ENCODE data around the gene IL23R.
"Not testable (repeated sequence)": the region's sequence is repeated elsewhere in the genome, so short reads cannot be mapped to it uniquely, and the experiment has no call there.

Gene IL23R, protein sequence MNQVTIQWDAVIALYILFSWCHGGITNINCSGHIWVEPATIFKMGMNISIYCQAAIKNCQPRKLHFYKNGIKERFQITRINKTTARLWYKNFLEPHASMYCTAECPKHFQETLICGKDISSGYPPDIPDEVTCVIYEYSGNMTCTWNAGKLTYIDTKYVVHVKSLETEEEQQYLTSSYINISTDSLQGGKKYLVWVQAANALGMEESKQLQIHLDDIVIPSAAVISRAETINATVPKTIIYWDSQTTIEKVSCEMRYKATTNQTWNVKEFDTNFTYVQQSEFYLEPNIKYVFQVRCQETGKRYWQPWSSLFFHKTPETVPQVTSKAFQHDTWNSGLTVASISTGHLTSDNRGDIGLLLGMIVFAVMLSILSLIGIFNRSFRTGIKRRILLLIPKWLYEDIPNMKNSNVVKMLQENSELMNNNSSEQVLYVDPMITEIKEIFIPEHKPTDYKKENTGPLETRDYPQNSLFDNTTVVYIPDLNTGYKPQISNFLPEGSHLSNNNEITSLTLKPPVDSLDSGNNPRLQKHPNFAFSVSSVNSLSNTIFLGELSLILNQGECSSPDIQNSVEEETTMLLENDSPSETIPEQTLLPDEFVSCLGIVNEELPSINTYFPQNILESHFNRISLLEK

DNA sequence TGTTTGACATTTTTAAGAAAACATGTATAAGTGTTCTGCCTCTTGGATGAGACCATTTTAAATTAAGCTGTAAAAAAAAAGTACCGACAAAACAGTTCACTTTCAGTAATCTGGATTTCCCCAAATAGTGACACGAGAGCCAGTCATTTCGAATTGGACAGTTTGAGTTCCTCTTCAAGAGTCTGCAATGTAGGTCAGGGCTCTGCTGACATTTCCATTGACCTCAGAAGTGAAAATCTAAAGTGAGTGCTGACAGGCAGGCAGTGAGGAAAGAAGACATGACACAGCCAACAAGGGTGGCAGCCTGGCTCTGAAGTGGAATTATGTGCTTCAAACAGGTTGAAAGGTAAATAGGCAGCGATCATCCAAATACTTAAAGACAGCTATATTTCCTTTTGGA, at the start of gene IL23R:
IL23R (plus strand) TSS at position 259 of the 400 bp plus-strand sequence. CDS start 1,667 bp downstream, outside the sequence.
- DNase-seq (ENCODE audit: extremely low spot score, insufficient read length, low read depth) (peak; percentile 22), FAIRE-seq (peak; percentile 97)

DNA sequence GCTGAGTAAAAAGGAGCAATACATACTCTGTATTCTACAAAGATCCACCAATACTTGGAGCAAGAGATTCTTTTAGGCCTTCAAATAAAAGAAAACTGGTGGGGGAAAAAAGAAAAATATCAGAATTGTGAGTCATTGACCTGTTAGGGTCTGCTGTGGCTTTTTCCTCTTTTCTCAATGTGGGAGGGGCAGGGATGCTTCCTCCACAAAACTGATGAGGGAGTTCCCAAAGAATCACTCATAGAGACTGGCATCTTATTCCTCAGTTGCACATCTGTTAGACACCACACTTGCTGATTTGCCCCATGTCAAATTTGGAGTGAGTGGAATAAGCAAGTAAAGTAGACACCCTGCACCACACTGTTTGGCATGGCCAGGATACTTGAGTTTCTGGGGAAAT, 48.1 kb upstream of the IL23R start:
- no peak for FAIRE-seq

DNA sequence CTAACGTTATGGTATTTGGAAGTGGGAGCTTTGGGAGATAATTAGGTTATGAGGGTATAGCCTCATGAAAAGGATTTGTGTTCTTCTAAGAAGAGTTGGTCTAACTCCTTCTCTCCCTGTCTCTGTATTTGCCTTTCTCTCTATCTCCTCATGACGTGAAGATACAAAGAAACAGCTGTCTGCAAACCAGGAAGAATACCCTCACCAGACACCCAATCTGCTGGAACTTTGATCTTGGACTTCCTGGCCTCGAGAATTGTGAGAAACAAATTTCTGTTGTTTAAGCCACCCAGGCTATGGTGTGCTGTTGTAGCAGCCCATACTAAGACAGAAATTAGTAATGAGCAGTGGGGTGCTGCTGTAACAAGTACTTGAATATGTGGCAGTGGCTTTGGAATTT, 47.6 kb upstream of the IL23R start:
- DNase-seq (ENCODE audit: extremely low spot score, insufficient read length, low read depth) (no peak), FAIRE-seq (no peak)

More for the DNA sequence above, 48.1 kb upstream of the IL23R start:
- no peak for DNase-seq (ENCODE audit: extremely low spot score, insufficient read length, low read depth)

DNA sequence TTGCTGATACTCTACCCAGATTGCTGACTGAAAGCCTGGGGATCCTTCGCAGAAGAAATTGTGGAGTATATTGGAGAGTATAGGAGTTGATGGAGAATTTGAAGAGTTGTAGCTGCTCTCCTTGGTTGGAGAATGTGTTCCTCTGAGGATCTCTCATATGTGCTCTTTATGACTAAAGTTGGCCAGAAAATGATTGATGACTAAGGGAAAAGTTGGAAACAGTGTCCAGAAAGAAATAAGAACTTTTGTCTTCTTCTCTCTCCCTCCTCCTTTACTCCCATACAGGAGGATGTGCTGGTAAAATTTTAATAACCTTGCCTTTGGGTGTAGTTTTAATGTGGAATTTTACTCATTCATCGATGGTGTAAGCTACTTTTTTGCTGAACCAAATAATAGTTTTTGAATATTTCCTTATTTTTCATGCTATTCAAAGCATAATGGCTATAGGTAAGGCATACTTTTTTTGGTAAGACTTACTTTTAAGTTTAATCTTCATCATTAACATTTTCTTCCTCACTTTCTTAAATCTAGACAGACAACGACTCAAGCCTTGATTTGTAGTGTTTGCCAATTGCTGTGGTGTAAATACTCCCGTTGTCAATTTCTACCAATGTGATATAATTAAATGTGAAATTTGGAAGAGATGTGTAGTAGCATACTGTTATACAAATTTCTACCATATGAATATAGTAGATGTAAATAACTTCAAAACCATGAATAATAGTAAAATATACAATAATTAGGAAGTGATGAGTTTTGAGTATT, 45.2 kb upstream of the IL23R start:
- DNase-seq (ENCODE audit: extremely low spot score, insufficient read length, low read depth) (no peak), FAIRE-seq (no peak)

DNA sequence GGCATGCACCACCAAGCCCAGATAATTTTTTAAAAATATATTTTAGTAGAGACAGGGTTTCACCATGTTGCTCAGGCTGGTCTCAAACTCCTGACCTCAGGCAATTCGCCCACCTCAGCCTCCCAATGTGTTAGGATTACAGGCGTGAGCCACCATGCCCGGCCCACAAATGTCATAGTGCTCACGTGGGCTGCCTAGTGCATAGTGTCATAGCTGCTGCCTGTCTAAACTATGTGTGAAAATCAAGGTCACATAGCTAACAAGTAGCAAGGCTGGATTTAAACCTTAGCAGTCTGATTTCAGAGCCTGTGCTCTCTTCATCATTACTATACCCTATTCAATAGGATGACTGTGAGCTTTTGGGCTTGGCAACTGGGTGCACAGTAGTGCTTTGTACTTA, 41.8 kb upstream of the IL23R start:
- FAIRE-seq (no peak), DNase-seq (ENCODE audit: extremely low spot score, insufficient read length, low read depth) (no peak)

DNA sequence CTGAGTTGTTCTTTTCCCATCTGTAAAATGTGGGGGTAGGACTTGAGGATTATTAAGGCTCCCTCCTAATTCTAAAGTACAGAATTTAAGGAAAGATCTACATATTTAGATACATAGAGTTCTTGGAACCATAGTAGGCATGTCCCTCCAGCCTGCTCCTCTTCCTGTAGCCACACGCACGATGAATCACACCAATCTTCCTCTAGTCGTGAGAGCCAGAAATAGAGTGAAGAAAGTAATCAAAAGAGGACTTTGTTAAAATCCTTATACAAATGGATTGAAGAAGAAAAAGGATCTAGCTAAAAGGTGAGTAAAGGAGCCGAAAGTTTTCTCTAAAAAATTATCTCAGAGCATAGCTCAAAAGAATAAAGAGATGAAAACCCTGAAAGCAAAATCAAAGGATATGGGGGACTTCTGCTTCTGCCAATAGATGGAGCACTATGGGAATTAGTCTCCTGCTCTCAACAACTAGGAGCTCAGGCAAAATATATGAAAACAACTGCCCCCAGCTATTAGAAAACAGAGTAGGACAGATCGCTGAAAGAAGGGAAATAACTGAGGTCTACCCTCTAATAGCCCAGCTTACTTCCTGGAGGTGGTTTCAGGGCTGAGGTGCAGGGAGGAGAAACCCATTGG, 40.0 kb upstream of the IL23R start:
- no peak for DNase-seq (ENCODE audit: extremely low spot score, insufficient read length, low read depth)
- FAIRE-seq, result no peak

DNA sequence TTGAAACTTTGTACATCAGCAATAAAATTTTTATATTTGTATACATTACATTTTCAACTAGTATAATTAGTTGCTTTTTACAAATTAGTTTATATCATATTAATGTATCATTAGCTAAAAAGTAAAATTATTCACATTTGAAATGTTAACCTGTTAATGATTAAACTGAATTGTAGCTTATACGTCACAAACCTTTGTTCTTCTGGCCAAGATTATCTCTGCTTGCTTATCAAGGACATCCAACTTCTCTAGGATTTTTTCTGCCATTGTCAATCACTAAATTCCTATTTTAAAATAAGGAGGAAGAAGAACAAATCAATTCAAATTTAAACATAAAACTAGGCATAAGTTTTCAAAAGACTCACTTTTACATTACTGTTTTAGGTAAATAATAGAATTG, 39.3 kb upstream of the IL23R start:
- FAIRE-seq, result no peak
- no peak for DNase-seq (ENCODE audit: extremely low spot score, insufficient read length, low read depth)

DNA sequence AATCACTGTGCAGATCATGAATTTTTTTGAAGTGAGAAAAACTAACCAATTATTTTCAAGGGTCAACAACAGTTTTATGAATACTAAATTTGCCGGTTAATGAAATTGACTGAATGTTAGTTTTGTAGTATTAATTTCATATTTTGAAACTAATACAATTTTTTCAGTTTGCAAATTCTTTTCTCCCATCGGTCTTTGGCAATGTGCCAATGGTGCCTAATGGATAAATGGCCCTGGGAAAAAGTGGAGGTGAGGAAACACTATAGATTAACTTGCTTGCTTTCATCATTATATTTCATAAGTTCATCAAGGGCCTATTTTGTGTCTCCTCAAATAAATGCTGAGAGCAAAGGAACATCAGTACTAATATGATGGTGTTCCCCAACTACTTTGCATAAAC, 35.6 kb upstream of the IL23R start:
- no peak for DNase-seq (ENCODE audit: extremely low spot score, insufficient read length, low read depth)

DNA sequence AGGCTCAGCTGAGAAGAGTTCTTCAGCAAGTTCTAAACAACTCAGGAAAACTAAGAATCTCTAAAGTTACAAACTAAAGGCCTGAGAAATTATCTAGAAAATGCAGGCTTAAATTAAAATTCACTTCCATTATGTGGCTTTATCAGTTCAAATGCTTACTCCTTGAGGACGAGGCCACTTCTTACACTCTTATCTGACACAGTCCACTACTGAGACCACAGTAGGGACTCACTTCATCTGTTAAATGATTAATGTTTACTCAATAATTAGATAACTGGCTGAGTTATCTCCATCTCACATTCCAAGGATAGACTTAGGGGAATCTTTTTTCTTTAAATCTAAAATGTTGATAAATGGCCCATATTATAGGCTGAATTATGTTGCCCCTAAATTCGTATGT, 33.1 kb upstream of the IL23R start:
- FAIRE-seq (no peak), DNase-seq (ENCODE audit: extremely low spot score, insufficient read length, low read depth) (no peak)

More for the DNA sequence above, 35.6 kb upstream of the IL23R start:
- no peak for FAIRE-seq

DNA sequence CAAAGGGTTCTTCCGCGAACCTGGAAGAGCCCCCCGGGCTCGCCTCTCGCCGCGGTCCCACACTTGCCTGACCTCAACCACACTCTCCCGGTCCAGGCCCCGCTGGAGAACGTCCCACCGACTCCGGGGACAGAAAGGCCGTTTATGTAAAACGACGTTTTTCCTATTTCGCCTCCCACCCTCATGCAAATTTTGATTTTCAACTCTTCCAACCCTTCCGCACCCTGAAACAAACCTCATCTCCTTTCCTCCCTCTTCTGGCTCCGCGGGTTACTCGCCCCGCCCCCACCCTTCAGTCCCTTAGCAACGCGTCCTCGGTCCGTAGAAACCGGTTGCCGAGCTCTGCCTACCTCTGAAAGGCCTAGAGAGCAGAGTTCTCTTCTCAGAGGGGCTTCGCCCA, 31.6 kb upstream of the IL23R start, which contains the start of gene C1orf141:
C1orf141 (minus strand) TSS at position 276 of the 400 bp plus-strand sequence. CDS start 7,730 bp downstream, outside the sequence.
- DNase-seq (ENCODE audit: extremely low spot score, insufficient read length, low read depth), result no peak
- no peak for FAIRE-seq

DNA sequence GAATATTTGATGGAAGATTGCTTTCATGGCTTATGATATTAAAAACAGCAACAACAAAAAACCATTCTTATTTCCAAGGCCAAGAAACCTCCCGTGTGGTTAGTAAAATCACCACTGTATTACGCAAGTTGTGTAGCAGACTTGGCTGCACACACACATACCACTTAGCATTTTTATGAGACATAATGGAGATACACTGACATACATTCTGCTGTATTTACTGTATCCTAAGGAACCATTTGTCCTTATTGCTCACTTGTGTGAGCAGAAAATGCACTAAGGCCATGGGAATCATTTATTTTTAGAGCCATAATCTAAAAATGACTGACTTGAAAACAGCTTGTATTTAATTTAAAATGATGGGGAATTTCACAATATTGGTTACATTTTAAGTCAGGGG, 30.9 kb upstream of the IL23R start:
- FAIRE-seq (no peak), DNase-seq (ENCODE audit: extremely low spot score, insufficient read length, low read depth) (no peak)

DNA sequence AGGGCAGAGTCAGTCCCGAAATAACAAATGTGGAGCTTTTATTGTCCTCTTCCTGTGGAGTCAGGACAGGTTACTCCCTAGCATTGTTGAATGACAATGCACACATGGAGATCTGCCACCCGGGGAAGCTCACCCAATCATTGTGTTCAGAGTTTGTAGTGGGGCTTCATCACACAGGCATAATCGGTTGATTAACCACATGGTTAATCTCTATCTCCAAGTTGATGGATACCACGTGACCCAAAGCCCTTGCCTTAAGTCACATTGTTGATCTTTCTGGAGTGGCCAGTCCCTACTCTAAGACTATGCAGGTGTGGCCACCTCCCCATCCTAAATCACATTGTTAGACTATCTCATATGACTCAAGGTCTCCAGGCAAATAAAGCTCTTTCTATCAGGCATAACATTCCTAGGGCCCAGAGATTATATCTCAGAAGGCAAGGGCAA, 28.9 kb upstream of the IL23R start:
- FAIRE-seq (no peak), DNase-seq (ENCODE audit: extremely low spot score, insufficient read length, low read depth) (no peak)

DNA sequence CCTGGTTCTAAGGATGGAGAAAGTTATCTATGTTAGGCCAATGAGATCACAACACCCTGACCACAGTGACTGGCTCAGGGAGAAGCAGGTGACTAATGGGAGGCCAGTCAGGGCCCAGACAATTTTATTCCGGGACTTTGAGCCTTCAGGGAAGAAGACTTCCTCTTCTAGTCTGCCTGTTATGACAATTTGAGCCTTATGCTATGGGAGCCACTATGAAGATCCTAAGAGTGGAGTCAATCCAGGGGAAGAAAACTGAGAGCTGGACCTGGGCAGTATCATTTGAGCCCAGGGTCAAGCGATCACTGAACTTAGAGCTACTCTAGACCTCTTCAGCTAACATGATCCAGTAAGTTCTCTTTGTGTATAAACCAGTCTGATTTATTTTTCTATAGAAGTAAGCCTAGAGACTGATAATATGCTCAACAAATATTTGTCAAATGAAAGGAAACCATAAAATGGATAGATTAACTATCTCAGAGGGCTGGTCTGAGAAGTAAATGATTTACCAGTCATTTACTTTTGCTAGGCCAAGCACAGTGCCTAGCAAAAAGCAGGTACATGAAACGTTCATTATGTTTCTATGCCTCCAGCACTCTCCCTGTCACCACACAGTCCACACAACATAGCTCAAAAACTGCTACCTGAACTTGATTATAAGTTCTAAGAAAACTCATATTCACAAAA, 27.3 kb upstream of the IL23R start:
- no peak for DNase-seq (ENCODE audit: extremely low spot score, insufficient read length, low read depth)
- FAIRE-seq, result no peak

DNA sequence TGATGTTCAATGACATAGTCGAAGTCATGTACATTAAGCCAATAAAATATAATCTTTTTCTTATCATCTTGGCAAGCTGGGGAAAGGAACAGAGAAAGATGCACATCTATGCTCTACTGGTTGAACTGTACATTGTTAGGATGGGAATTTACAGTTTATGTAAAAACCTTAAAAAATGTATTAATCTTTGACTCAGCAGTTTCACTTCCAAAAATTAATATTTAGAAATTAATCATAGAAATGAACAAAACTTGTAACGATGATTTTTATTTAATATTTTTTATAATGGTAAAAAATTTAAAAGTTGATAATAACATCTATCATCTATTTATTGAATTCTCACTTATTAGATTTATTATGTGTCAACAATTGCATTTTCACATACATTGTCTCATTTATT, 25.8 kb upstream of the IL23R start:
- FAIRE-seq, result no peak
- DNase-seq (ENCODE audit: extremely low spot score, insufficient read length, low read depth), result no peak

DNA sequence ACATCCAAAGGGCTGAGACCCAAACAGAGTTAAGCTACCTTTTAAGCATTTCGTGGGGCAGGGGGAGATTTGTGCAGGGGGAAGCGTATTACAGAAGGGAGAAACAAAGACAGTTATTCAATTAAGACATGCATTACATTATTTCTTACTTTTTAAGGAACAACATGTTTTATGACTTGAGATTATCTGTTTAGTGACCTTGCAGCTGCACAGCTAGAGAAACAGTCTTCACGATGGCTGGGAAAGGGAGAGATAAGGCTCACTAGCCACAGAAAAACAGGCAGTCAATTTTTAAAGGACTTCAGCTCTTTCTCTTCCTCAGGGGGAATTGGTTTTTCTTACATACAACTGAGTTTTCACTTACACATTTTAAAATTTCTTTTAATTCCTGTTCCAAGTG, 24.4 kb upstream of the IL23R start:
- FAIRE-seq; DNase-seq (ENCODE audit: extremely low spot score, insufficient read length, low read depth): not testable (repeated sequence)

DNA sequence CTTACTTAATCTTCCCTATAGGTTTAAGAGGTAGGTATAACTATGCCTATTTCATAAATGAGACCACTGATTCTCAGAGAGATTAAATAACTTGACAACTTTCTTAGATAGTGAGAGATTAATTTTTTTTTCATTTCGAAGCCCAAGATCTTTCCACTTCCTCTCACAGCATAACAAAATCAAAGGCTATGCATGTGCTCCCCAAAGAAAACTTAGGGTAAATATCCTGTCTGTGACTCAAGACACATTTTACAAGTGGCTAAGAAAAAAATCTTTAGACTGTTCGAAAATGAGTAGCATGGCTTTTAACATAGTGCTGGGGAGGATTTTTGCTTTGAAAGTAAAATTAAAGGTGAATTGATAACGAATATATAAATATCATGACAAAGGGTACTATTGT, 23.3 kb upstream of the IL23R start:
- FAIRE-seq (no peak), DNase-seq (ENCODE audit: extremely low spot score, insufficient read length, low read depth) (no peak)

DNA sequence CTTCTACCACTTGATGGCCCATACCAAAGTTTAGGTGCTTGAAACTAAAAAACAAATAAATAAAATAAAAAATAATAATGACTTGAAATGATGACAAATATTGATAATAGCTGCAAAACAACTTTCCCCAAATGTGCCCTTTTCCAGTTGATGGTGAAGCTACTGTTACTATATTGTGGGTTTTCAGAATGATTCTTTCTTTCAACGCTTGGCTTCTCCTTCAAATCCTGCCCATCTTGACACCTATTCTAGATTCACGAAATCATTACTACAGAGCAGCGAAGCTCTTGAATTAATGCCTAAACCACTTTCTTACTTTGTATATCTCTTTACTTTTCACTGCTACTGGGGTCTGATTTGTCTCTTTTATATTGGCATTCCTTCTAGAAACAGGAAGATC, 22.3 kb upstream of the IL23R start:
- no peak for DNase-seq (ENCODE audit: extremely low spot score, insufficient read length, low read depth)
- FAIRE-seq, result peak; percentile 59

DNA sequence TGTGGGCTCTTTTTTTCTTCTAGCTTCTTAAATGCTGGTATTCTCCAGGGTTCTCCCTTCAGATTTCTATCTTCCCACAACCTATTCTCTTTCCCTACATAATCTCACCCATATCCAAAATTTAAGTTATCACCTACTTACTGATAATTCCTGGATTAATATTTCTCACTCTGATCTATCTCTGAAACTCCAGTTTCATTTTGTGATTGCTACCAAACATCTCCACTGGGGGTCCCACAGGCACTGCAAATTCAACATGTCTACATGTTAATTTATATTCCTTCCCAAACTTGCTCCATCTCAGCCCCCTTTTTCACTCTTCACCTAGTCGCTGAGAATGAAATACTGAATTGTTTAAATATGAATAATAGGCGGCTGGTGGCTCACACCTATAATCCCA, 21.6 kb upstream of the IL23R start:
- no peak for FAIRE-seq
- no peak for DNase-seq (ENCODE audit: extremely low spot score, insufficient read length, low read depth)

DNA sequence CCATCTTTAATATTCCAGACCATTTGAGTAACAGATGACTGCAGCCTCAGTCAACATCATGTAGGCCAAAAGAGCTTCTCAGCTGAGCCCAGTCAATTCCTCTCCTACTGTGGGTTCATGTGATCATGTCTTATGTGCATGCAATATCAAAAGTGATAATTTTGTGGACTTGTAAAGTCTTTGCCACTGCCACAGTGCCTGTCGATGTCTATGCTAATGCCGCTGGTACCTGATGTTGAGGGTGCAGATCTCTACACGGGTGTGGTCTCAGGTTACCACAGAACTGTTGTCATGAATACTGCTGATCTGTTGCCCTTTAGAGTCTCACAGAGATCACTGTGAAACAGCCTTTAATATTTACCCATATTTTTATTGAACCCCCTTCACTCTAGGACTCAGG, 20.2 kb upstream of the IL23R start:
- DNase-seq (ENCODE audit: extremely low spot score, insufficient read length, low read depth) (no peak), FAIRE-seq (no peak)

DNA sequence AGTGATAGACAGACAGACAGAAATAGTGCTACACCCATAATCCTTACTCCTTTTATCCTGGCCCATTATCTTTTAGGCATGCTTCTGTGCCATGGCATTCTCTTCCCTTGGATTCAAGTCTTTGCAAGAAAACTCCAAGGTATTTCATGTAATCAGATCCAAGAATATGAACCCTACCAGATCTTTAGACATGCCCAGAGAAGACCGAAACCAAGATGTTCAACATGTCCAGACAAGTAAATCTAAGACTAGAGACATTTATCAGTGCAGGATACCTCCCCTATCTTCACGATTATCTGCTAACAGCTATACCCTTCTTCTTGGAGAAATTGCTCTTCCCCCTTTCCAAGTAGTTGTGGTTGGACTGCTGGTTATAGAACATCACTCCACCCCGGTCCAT, 19.7 kb upstream of the IL23R start:
- no peak for FAIRE-seq
- DNase-seq (ENCODE audit: extremely low spot score, insufficient read length, low read depth), result no peak
